OCI-LY7 (cell line): ENCODE data around the gene ZBED1.
"Not testable (repeated sequence)": the region's sequence is repeated elsewhere in the genome, so short reads cannot be mapped to it uniquely, and the experiment has no call there.

Experiments used
- EZH2phosphoT487 ChIP-seq: fragments of 200-600 bp; sonication (generic); IDR thresholded peaks from 2 replicates; pipeline ENCODE4 v1.6.1; 2018; ENCODE audit warnings: low read depth, borderline replicate concordance, mild to moderate bottlenecking, mixed run types, antibody characterized with exemption, low read length, moderate library complexity, mixed read lengths
- TF ChIP-seq, protein P1 (sequence below): fragments of 200-600 bp; sonication (generic); conservative IDR thresholded peaks from 2 replicates; pipeline ENCODE4 v1.5.1; 2014; ENCODE audit warnings: mild to moderate bottlenecking, antibody characterized with exemption, low read length, moderate library complexity, mixed read lengths

DNA sequence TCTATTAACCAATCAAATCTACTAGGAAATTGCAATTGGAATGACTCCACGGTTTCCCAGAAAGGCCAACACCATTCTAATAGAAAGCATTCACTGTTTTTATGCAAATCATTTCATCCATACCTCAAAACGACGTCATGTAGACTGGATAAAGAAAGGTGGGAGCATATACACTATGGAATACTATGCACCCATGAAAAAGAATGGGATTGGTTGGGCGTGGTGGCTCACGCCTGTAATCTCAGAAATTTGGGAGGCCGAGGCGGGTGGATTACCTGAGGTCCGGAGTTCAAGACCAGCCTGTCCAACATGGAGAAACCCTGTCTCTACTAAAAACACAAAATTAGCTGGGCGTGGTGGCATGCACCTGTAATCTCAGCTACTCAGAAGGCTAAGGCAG, 46.2 kb downstream of the ZBED1 start:
- TF ChIP-seq, protein P1, sequence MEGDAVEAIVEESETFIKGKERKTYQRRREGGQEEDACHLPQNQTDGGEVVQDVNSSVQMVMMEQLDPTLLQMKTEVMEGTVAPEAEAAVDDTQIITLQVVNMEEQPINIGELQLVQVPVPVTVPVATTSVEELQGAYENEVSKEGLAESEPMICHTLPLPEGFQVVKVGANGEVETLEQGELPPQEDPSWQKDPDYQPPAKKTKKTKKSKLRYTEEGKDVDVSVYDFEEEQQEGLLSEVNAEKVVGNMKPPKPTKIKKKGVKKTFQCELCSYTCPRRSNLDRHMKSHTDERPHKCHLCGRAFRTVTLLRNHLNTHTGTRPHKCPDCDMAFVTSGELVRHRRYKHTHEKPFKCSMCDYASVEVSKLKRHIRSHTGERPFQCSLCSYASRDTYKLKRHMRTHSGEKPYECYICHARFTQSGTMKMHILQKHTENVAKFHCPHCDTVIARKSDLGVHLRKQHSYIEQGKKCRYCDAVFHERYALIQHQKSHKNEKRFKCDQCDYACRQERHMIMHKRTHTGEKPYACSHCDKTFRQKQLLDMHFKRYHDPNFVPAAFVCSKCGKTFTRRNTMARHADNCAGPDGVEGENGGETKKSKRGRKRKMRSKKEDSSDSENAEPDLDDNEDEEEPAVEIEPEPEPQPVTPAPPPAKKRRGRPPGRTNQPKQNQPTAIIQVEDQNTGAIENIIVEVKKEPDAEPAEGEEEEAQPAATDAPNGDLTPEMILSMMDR = not testable (repeated sequence)
- not testable (repeated sequence) for TF ChIP-seq EZH2phosphoT487
